ENCODE measurements around the gene BAG3.

The BAG3 gene

DNA sequence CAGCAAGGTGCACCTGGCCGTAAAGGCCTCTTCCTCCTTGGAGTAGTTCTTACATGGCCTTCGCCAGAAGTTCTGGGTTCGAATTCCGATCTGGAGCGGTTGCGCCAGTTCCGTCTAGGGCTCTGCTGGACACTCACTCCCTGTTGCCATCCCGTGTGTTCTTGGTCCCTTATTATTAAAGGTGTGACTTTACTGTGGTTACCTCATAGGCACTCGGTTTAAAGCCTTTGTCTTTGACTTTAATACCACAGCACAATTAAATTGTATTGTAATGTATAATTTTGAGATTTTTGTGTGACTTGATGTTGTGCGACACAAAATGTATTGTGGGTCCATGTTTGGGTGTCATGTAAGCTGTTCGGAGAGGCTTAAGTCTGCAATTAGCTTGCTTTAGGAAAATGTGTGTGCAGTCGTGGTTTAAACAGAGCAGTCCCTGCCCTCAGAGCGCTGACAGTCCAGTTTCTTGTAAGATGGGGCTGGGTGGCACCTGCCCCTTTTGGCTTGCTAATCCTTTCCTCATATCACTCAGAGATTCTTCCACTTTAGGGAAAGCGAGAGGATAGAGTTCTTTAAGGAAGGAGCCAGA is 75.6 kb downstream of the BAG3 start:
- DNase-seq (ENCODE audit: low read depth, low spot score): no peak
